Colonic mucosa (tissue), 4 donors: Measurements from ENCODE around the gene SEMA3D. TPM values are rescaled to one million over a fixed set of nuclear protein-coding genes. Genes with fewer than 3 reads are reported as not detected.

Source experiments
- DNase-seq: peaks from one replicate; pipeline ENCODE4 v3.0.0-alpha.2; 2020
- H3K27ac ChIP-seq: fragments of 200-600 bp; one replicate; pipeline ENCODE4 v1.8.0; 2021
- H3K27me3 ChIP-seq: fragments of 200-600 bp; one replicate; pipeline ENCODE4 v1.8.0; 2021
- H3K36me3 ChIP-seq: fragments of 200-600 bp; one replicate; pipeline ENCODE4 v1.8.0; 2021
- H3K4me1 ChIP-seq: fragments of 200-600 bp; one replicate; pipeline ENCODE4 v1.8.0; 2021; ENCODE audit warnings: mild to moderate bottlenecking
- H3K4me3 ChIP-seq: fragments of 200-600 bp; one replicate; pipeline ENCODE4 v1.8.0; 2021
- H3K9ac ChIP-seq, 2 donors: one replicate each; pipeline ENCODE4 v1.7.0; 2013; ENCODE audit warnings: control low read depth in 2 of 2, low read depth in 2 of 2, low read length in 2 of 2
- H3K9me3 ChIP-seq: fragments of 200-600 bp; one replicate; pipeline ENCODE4 v1.8.0; 2021
- CTCF ChIP-seq: fragments of 200-600 bp; IDR thresholded peaks from one replicate; pipeline ENCODE4 v1.8.0; 2022; ENCODE audit warnings: antibody characterized with exemption, mild to moderate bottlenecking
- intact Hi-C: fragments of 100-400 bp; cut with DNase I; formaldehyde crosslinking; loops from one replicate; pipeline ENCODE4 v1.14.1; 2022
- total RNA-seq, 2 donors: library from RNA; stranded (reverse); fragmentation: NEBNext Ultra II Directional in 1 of 2; extraction: Animal tissue kit (Norgen Biotek cat#: 25700) in 1 of 2; gene quantifications; one replicate each; pipeline ENCODE4 v1.2.1, GENCODE V29; 2021
- donor health status: healthy.
- donor health status: DM: no; HTN: no; CAD: no.
- donor health status: DM: no; HTN: no; CAD: no.

SEMA3D gene
- total RNA-seq, 2 donors from 2014 or later = 0.86 to 2.6 TPM

- Histone ChIP-seq H3K36me3 (no peaks in the 10 kb centered on the region), H3K9ac (no peak overlapping the region), H3K27me3 (no peaks in the 10 kb centered on the region), H3K4me3 (no peak overlapping the region), H3K27ac (no peak overlapping the region), H3K9me3 (no peaks in the 10 kb centered on the region), H3K4me1 (no peaks in the 10 kb centered on the region)
- intact Hi-C loops = no loop called here
- no peak for TF ChIP-seq CTCF
- no peak for DNase-seq
Measured at GRCh38 chr7:85095806-85096205, 91.0 kb downstream of the SEMA3D start.

GRCh38 chr7:85095366-85095765 lies 91.5 kb downstream of the SEMA3D start:
- H3K27ac ChIP-seq = no peak overlapping the region
- H3K27me3 ChIP-seq = no peaks in the 10 kb centered on the region
- intact Hi-C loops = no loop called here

GRCh38 chr7:85094046-85094725 lies 92.7 kb downstream of the SEMA3D start:
- H3K9me3 ChIP-seq = no peaks in the 10 kb centered on the region
- DNase-seq = peak; percentile 21
- H3K36me3 ChIP-seq = no peaks in the 10 kb centered on the region
- no peak overlapping the region for H3K4me3 ChIP-seq
- H3K9ac ChIP-seq = no peak overlapping the region
- intact Hi-C loops = no loop called here
- H3K27ac ChIP-seq = no peak overlapping the region
- no peaks in the 10 kb centered on the region for H3K4me1 ChIP-seq
- H3K27me3 ChIP-seq = no peaks in the 10 kb centered on the region
- TF ChIP-seq CTCF = no peak

More at GRCh38 chr7:85095366-85095765, 91.5 kb downstream of the SEMA3D start:
- TF ChIP-seq CTCF = no peak
- Histone ChIP-seq H3K9ac (no peak overlapping the region), H3K36me3 (no peaks in the 10 kb centered on the region), H3K9me3 (no peaks in the 10 kb centered on the region), H3K4me1 (no peaks in the 10 kb centered on the region), H3K4me3 (no peak overlapping the region)
- no peak for DNase-seq

- H3K9me3 ChIP-seq = no peaks in the 10 kb centered on the region
- H3K27me3 ChIP-seq = no peaks in the 10 kb centered on the region
- no peaks in the 10 kb centered on the region for H3K36me3 ChIP-seq
- H3K9ac ChIP-seq = no peak overlapping the region
- no peak for TF ChIP-seq CTCF
- intact Hi-C loops = no loop called here
- no peak overlapping the region for H3K27ac ChIP-seq
- no peaks in the 10 kb centered on the region for H3K4me1 ChIP-seq
- no peak for DNase-seq
- H3K4me3 ChIP-seq = no peak overlapping the region
Measured at GRCh38 chr7:85091565-85091928, 95.3 kb downstream of the SEMA3D start.

GRCh38 chr7:85090919-85091564 lies 95.8 kb downstream of the SEMA3D start:
- intact Hi-C loops = no loop called here
- TF ChIP-seq CTCF = no peak
- no peak for DNase-seq

More at GRCh38 chr7:85090919-85091564, 95.8 kb downstream of the SEMA3D start:
- Histone ChIP-seq H3K27me3 (no peaks in the 10 kb centered on the region), H3K9me3 (no peaks in the 10 kb centered on the region), H3K36me3 (no peaks in the 10 kb centered on the region), H3K4me3 (no peak overlapping the region), H3K9ac (no peak overlapping the region), H3K4me1 (no peaks in the 10 kb centered on the region), H3K27ac (no peak overlapping the region)
